Large intestine (tissue), 3 donors: ENCODE results near the gene KIF18A. TPM values are rescaled to one million over a fixed set of nuclear protein-coding genes. Genes with fewer than 3 reads are reported as not detected.

Experiments
- DNase-seq, 2 donors: peaks; one replicate each; pipeline versions ENCODE4 v3.0.0 to v3.0.0-alpha.2; 2013
- H3K27ac ChIP-seq: one replicate; pipeline ENCODE4 v1.5.1; 2013; ENCODE audit warnings: low read length
- H3K27me3 ChIP-seq: 2 replicates; pipeline ENCODE4 v1.6.1; 2013; ENCODE audit warnings: low read length; ENCODE audit not compliant: control insufficient read depth, insufficient read depth
- H3K36me3 ChIP-seq: 2 replicates; pipeline ENCODE4 v1.6.1; 2013; ENCODE audit warnings: low read length; ENCODE audit not compliant: control insufficient read depth, insufficient read depth
- H3K4me1 ChIP-seq: one replicate; pipeline ENCODE4 v1.6.1; 2013; ENCODE audit warnings: low read length; ENCODE audit not compliant: control insufficient read depth, insufficient read depth
- H3K4me3 ChIP-seq: one replicate; pipeline ENCODE4 v1.5.1; 2013; ENCODE audit warnings: low read length
- H3K9me3 ChIP-seq: one replicate; pipeline ENCODE4 v1.6.1; 2013; ENCODE audit warnings: mild to moderate bottlenecking, low read depth, low read length, moderate library complexity; ENCODE audit not compliant: control insufficient read depth
- WGBS: methylation state at CpG from one replicate; pipeline ENCODE4 v1.1.5; 2013; ENCODE audit warnings: low lambda C conversion rate; ENCODE audit not compliant: insufficient coverage; 5-methylcytosine and 5-hydroxymethylcytosine counted together
- polyA plus RNA-seq: library from polyadenylated mRNA; unstranded; fragments of 120-200 nt; gene quantifications from one replicate; pipeline ENCODE4 v1.2.1, GENCODE V29; 2013

Gene KIF18A
- polyA plus RNA-seq, 1 donor = 5.2 TPM

DNA sequence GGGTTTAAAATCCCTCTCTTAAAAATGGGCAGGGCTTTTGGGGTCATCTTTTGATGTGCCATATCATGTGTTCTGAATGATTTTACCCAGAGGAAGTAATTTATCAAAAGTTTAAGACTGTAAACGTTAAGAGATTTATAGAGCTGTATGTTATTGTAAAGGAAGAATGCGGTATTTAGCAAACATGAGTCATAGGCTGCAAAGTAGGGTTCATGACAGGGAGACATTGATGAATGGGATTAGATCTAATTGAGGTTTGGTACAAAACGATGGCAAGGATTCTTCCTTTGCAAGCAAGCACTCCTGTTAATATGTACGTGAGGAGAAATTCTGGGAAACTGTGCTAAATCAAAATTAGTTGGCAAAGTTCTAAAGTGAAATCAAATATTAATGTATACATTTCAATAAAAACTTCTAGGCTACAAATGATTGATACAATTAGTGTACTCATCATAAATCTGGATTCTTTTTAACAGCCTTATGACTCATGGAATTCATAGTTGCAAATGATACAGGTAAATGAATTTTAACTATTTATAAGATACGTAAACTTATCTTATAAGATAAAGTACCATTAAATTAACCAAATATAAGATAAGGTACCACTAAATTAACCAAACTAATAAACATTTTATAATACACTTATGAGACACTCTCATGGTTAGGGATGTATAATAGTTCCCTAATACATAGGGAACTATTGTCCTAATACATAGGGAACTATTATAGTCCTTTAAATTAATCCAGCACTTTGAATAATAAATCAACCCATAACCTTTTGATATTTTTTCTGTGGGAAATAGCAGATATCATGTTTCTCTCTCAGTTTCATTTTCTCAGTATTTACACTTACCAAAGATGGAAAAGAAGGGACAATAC is 58.4 kb downstream of the KIF18A start:
- 14% methylated on average over 2 of the region's 5 CpGs for WGBS
- Histone ChIP-seq H3K9me3 (no peaks in the 10 kb centered on the region), H3K4me3 (no peak overlapping the region), H3K27me3 (no peaks in the 10 kb centered on the region), H3K36me3 (no peaks in the 10 kb centered on the region), H3K27ac (no peak overlapping the region), H3K4me1 (no peaks in the 10 kb centered on the region)
- no peak for DNase-seq

DNA sequence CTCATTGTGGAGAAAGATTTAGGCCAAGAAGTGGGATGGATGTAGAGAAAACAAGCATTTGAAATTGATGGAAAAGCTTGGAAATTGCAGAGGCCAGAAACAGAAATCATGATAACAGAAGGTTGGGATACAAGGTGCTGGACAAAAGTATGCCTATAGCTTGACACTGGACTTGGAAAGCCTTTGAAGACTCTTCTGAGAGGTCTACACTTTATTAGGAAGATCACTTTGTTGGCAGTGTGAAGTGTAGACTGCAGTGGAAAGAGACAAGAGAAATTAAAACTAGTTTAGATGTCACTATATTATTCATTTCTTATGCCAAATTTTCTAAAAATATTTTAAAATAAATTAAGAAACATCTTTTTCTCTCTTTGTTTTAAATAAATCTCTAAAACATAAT is 59.1 kb downstream of the KIF18A start:
- no peak overlapping the region for H3K27ac ChIP-seq

DNA sequence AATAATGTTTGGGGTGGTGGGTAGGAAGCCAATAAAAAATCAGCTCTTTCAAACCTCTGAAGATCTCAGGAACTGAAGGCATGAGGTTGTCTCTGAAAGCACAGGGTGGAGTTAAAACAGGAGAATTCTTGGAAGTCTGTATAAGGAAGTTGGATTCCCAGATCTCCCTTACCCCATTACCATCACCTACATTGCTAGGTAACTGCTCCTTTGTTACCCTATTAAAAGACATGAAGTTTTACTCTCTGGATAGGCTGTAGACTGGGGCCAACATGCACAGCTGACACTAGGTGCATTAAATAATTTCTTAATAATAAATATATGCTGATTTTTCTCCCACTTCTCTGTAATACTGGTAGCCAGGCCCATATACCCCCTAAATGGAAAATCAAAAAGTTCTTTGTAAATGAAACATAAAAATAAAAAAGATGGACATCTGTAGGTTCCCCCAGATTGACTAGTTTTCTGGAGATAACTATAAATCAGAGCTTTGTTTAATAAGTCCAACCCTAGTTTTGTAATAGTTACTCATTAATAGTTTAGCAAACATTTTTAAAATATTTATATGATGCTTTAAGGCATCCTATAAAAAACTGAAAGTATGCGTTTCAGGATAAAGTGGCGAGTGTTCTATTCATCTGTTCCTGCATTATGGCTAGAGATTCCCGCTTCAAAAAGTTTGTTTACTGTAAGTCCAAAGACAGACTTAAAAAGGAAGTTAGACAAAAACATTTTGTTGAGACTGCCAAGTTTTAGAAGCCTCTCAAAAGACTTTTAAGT is 63.8 kb downstream of the KIF18A start:
- Histone ChIP-seq H3K27ac (no peak overlapping the region), H3K27me3 (no peaks in the 10 kb centered on the region), H3K4me3 (no peak overlapping the region), H3K4me1 (no peaks in the 10 kb centered on the region), H3K36me3 (no peaks in the 10 kb centered on the region), H3K9me3 (no peaks in the 10 kb centered on the region)
- no peak for DNase-seq
- 63% methylated on average over 2 of the region's 3 CpGs for WGBS

More for the DNA sequence above, 59.1 kb downstream of the KIF18A start:
- Histone ChIP-seq H3K4me1 (no peaks in the 10 kb centered on the region), H3K4me3 (no peak overlapping the region), H3K27me3 (no peaks in the 10 kb centered on the region), H3K36me3 (no peaks in the 10 kb centered on the region), H3K9me3 (no peaks in the 10 kb centered on the region)
- DNase-seq = no peak

DNA sequence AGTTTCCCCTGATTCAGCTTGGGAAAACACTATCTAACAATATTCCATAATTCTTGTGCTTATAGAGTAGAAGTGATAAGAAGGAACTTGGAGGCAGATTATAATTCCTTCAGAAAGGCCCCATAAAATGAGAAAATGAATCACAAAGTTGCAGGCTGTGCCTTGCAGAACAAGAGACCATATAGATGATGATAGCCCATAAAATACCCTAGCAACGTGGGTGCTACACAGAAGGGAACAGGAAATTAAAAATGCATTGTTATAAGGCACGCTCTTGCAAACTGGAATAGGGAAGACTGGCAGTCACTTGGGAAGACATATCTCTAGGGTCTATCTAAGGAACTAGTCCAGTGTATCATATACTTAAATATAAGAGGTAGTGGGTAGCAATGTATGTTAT is 67.6 kb downstream of the KIF18A start:
- no CpG with 5 or more reads among the region's 2 CpGs for WGBS
- H3K27me3 ChIP-seq = no peaks in the 10 kb centered on the region
- no peaks in the 10 kb centered on the region for H3K9me3 ChIP-seq
- no peaks in the 10 kb centered on the region for H3K36me3 ChIP-seq
- DNase-seq = no peak
- no peak overlapping the region for H3K4me3 ChIP-seq
- no peak overlapping the region for H3K27ac ChIP-seq
- H3K4me1 ChIP-seq = no peaks in the 10 kb centered on the region

DNA sequence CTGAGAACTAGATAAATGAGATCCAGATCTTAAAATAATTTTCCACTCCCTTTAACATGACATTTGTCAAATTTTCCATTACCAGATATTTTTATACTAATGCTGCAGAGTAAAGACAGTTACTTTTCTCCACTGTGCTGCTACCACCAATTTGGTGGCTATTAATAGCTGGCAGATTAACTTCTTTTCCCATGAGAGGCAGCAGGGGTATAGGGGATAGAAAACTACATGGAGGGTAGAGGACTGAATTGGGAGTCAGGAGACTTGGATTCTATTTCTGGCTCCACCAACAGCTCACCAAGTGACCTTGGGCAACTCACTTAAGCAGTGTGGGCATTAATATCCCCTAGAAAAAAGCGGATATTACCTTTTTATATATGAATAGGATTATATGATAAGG is 69.2 kb downstream of the KIF18A start:
- no peaks in the 10 kb centered on the region for H3K4me1 ChIP-seq
- H3K36me3 ChIP-seq = no peaks in the 10 kb centered on the region
- 100% methylated on average over 1 of the region's 1 CpG for WGBS
- no peaks in the 10 kb centered on the region for H3K27me3 ChIP-seq
- no peak for DNase-seq
- H3K4me3 ChIP-seq = no peak overlapping the region
- H3K9me3 ChIP-seq = no peaks in the 10 kb centered on the region
- no peak overlapping the region for H3K27ac ChIP-seq

DNA sequence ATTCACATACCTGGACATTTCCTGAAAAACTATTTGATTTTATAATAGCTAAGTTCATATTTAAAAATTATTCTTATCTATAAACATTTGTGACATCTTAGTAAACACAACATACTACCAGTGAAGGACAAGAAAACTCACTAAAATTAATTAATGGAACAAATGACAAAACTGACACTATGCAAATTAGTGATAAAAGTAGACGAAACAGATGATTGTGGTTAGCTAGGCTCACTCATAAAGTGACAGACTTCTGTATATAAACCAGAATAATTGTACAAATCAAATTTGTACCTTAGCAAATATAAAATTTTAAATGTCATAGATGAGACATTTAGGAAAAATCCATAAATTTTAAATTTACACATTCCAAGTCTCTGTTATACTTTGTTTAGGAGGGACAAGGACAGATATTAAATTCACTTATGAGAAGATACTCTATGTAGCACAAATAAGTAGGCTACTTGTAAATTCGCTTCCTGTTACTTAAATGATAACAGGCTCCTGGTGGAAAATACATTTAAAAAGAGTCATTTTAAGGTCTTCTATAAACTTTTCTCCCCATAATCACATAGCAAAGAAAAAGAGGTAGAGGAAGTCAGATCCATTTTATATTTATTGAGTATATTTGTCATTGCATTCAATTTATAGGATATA is 81.2 kb downstream of the KIF18A start:
- DNase-seq = no peak
- Histone ChIP-seq H3K27ac (no peak overlapping the region), H3K36me3 (no peaks in the 10 kb centered on the region), H3K9me3 (no peaks in the 10 kb centered on the region), H3K4me3 (no peak overlapping the region), H3K4me1 (no peaks in the 10 kb centered on the region), H3K27me3 (no peaks in the 10 kb centered on the region)
- 80% methylated on average over 1 of the region's 2 CpGs for WGBS

DNA sequence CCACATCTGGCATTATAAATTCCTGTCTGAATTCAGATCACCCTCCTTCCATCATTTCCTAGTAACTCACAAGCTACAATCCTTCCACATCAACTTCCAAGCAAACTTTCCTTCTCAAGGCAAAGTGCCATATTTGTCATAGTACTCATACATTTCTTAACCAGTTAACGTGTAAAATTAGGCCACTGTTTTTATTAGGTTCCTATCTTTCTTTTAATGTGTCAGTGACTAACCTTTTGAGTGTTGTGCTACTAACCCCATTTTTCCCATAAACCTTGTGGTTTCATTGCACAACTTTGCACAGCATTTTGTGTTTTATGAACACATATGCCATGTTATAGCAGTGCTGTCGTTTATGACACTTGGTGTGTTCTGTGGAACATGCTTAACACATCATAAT is 90.1 kb downstream of the KIF18A start:
- H3K4me3 ChIP-seq = no peak overlapping the region
- H3K27me3 ChIP-seq = no peaks in the 10 kb centered on the region
- no peaks in the 10 kb centered on the region for H3K36me3 ChIP-seq
- WGBS = 100% methylated on average over 2 of the region's 2 CpGs
- no peak for DNase-seq
- H3K27ac ChIP-seq = no peak overlapping the region
- no peaks in the 10 kb centered on the region for H3K9me3 ChIP-seq
- H3K4me1 ChIP-seq = no peaks in the 10 kb centered on the region

DNA sequence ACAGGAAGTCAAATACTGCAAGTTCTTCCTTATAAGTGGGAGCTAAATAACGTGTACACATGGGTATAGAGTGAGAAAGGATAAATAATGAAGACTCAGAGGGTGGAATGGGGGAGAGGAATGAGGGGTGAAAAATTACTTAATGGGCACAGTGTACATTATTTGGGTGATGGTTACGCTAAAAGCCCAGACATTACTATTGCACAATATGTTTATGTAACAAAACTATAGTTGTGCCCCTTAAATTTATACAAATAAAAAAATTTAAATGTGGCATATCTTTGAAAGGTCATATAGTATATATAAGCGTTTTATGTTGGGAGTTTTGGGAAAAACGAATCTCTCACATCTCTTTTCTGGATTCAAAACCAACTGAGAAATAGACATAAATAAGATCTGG is 96.1 kb downstream of the KIF18A start:
- Histone ChIP-seq H3K4me3 (no peak overlapping the region), H3K27ac (no peak overlapping the region), H3K9me3 (no peaks in the 10 kb centered on the region), H3K27me3 (no peaks in the 10 kb centered on the region), H3K36me3 (no peaks in the 10 kb centered on the region), H3K4me1 (no peaks in the 10 kb centered on the region)
- DNase-seq = no peak
- 85% methylated on average over 4 of the region's 4 CpGs for WGBS

DNA sequence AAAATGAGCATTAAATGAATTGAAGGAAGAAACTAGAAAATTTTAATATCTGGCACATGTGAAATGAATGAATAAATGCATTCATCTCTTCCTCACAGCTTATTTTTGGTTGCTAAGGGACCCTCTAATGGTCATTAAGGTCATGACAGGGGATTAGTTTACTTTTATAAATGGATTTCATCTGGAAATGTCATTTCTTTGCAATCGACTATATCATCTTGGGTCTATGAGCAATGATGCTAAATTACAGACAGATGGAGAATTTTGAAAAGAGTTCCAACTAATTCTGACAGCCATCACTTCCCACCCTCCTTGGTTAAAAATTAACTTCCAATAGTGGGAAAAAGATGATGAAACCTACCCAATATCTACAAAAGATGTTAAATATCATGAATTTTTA is 98.0 kb downstream of the KIF18A start:
- no CpG with 5 or more reads among the region's 1 CpG for WGBS
- Histone ChIP-seq H3K36me3 (no peaks in the 10 kb centered on the region), H3K4me3 (no peak overlapping the region), H3K9me3 (no peaks in the 10 kb centered on the region), H3K27ac (no peak overlapping the region), H3K27me3 (no peaks in the 10 kb centered on the region), H3K4me1 (no peaks in the 10 kb centered on the region)
- DNase-seq = no peak

DNA sequence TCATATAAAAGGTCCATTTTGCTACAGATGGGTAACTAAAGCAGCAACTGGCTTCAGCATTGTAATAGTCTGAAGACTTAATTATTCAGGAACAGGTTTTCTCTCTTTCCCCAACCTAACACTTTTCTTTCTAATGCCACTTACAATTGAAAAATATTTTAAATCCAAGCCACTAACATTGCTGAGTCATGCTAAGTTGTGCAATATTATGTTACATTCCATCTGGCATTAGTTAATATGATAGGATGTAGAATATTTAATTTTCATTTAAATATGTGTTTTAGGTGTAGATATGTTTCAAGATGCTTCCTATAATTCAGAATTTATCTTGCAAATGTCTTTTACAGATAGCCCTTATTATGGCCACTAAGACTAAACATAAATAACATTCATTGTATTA is 98.6 kb downstream of the KIF18A start:
- DNase-seq = no peak
- H3K27me3 ChIP-seq = no peaks in the 10 kb centered on the region
- no peak overlapping the region for H3K27ac ChIP-seq
- no peaks in the 10 kb centered on the region for H3K36me3 ChIP-seq
- no peak overlapping the region for H3K4me3 ChIP-seq
- H3K9me3 ChIP-seq = no peaks in the 10 kb centered on the region
- no peaks in the 10 kb centered on the region for H3K4me1 ChIP-seq
